GM12872 (cell line): Measurements from ENCODE around the gene AGPAT2.

Experiments used
- CTCF ChIP-seq: IDR thresholded peaks from 3 replicates; pipeline ENCODE4 v1.5.1; 2011; ENCODE audit warnings: low read depth, mild to moderate bottlenecking, low read length, moderate library complexity; ENCODE audit not compliant: insufficient read depth

The AGPAT2 gene

GRCh38 chr9:136656795-136657611 lies 30.3 kb downstream of the AGPAT2 start:
- TF ChIP-seq CTCF = no peak

GRCh38 chr9:136656183-136656738 lies 31.0 kb downstream of the AGPAT2 start:
- TF ChIP-seq CTCF = no peak

- no peak for TF ChIP-seq CTCF
Measured at GRCh38 chr9:136655536-136656182, 31.6 kb downstream of the AGPAT2 start.

- no peak for TF ChIP-seq CTCF
Measured at GRCh38 chr9:136654820-136655535, 32.3 kb downstream of the AGPAT2 start.

GRCh38 chr9:136653323-136654079 lies 33.8 kb downstream of the AGPAT2 start:
- no peak for TF ChIP-seq CTCF

- TF ChIP-seq CTCF = no peak
Measured at GRCh38 chr9:136651860-136652259, 35.4 kb downstream of the AGPAT2 start.
